Nephron progenitor cell (in vitro differentiated cells): ENCODE data around the gene CMYA5.
A peak's percentile ranks its signal among the peaks of the same experiment; 100 is the strongest.
"Not testable (repeated sequence)": the region's sequence is repeated elsewhere in the genome, so short reads cannot be mapped to it uniquely, and the experiment has no call there.

Experiments used
- DNase-seq: peaks from one replicate; pipeline ENCODE4 v3.0.0; 2021
- H3K27ac Mint-ChIP-seq: 2 replicates; pipeline ENCODE4 v1.8.0; 2021; ENCODE audit warnings: mild to moderate bottlenecking, moderate library complexity, mixed read lengths
- H3K27me3 Mint-ChIP-seq: 2 replicates; pipeline ENCODE4 v1.8.0; 2021; ENCODE audit warnings: mild to moderate bottlenecking, low read depth, mixed read lengths; ENCODE audit not compliant: poor library complexity
- H3K36me3 Mint-ChIP-seq: 2 replicates; pipeline ENCODE4 v1.8.0; 2021; ENCODE audit warnings: low read depth, mixed read lengths
- H3K4me1 Mint-ChIP-seq: 2 replicates; pipeline ENCODE4 v1.8.0; 2021; ENCODE audit warnings: mixed read lengths
- H3K4me3 Mint-ChIP-seq: 2 replicates; pipeline ENCODE4 v1.8.0; 2021; ENCODE audit warnings: mild to moderate bottlenecking, moderate library complexity, mixed read lengths
- H3K9me3 Mint-ChIP-seq: 2 replicates; pipeline ENCODE4 v1.8.0; 2021; ENCODE audit warnings: mild to moderate bottlenecking, moderate library complexity, mixed read lengths
- TF ChIP-seq, protein P1 (sequence below): fragments of 200-600 bp; sonication (generic); IDR thresholded peaks from 2 replicates; pipeline ENCODE4 v1.5.0; 2021; ENCODE audit warnings: antibody characterized with exemption

CMYA5 gene

DNA sequence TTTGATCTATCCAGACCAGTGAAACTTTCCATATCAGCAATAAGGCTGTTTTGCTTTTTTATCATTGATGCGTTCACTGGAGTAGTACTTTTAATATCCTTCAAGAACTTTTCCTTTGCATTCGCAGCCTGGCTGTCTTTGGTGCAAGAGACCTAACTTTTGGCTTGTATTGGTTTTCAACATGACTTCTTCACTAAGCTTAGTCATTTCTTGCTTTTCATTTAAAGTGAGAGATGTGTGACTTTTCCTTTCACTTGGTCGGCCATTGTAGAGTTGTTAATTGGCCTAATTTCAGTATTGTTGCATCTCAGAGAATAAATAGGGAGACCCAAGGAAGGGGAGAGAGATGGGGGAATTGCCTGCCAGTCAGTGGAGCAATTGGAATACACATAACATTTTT, 26.4 kb upstream of the CMYA5 start:
- H3K27ac Mint-ChIP-seq: no peak overlapping the region
- peaks cover 27% of the 10 kb centered on the region for H3K9me3 Mint-ChIP-seq
- H3K4me3 Mint-ChIP-seq: no peak overlapping the region
- TF ChIP-seq, protein P1, sequence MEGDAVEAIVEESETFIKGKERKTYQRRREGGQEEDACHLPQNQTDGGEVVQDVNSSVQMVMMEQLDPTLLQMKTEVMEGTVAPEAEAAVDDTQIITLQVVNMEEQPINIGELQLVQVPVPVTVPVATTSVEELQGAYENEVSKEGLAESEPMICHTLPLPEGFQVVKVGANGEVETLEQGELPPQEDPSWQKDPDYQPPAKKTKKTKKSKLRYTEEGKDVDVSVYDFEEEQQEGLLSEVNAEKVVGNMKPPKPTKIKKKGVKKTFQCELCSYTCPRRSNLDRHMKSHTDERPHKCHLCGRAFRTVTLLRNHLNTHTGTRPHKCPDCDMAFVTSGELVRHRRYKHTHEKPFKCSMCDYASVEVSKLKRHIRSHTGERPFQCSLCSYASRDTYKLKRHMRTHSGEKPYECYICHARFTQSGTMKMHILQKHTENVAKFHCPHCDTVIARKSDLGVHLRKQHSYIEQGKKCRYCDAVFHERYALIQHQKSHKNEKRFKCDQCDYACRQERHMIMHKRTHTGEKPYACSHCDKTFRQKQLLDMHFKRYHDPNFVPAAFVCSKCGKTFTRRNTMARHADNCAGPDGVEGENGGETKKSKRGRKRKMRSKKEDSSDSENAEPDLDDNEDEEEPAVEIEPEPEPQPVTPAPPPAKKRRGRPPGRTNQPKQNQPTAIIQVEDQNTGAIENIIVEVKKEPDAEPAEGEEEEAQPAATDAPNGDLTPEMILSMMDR: no peak
- no peak for DNase-seq
- H3K4me1 Mint-ChIP-seq: peaks cover 9% of the 10 kb centered on the region
- no peaks in the 10 kb centered on the region for H3K27me3 Mint-ChIP-seq
- peaks cover 58% of the 10 kb centered on the region for H3K36me3 Mint-ChIP-seq

DNA sequence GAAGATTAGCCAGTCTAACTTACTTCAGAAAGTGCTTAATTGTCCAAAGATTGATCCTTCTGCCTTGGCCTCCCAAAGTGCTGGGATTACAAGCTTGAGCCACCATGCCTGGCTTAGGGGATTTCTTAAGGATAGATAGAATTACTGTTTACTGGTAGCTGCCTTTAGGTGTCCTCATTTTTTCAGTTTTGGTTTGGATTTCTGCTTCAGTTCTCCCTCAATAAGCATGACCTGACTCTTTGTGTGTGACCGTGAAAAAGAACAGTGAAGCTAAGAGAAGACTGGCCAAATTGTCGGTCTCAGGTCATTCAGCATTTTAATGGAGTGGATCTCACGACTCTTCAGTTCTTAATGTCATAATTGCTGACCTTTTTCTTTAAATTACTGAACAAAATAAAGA, 22.9 kb upstream of the CMYA5 start:
- H3K27me3 Mint-ChIP-seq: no peaks in the 10 kb centered on the region
- peaks cover 17% of the 10 kb centered on the region for H3K9me3 Mint-ChIP-seq
- TF ChIP-seq, protein P1: no peak
- no peak for DNase-seq
- no peak overlapping the region for H3K4me3 Mint-ChIP-seq
- peak overlapping the region; percentile 74 for H3K27ac Mint-ChIP-seq
- peaks cover 50% of the 10 kb centered on the region for H3K36me3 Mint-ChIP-seq
- peaks cover 9% of the 10 kb centered on the region for H3K4me1 Mint-ChIP-seq

DNA sequence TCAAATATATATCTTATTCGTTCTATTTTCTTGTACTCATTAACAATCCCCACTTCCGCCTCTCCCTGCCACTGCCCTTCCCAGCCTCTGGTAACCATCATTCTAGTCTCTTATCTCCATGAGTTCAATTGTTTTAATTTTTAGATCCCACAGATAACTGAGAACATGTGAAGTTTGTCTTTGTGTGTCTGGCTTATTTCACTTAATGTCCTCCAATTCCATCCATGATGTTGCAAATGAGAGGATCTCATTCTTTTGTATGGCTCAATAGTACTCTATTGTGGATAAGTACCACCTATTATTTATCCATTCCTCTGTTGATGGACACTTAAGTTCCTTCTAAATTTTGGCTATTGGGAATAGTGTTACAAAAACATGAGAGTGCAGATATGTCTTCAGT, 17.2 kb upstream of the CMYA5 start:
- TF ChIP-seq, protein P1: no peak
- Mint-ChIP-seq H3K4me1 (no peaks in the 10 kb centered on the region), H3K27ac (no peak overlapping the region), H3K9me3 (no peaks in the 10 kb centered on the region), H3K4me3 (no peak overlapping the region), H3K36me3 (peaks cover 46% of the 10 kb centered on the region), H3K27me3 (no peaks in the 10 kb centered on the region)
- DNase-seq: no peak

DNA sequence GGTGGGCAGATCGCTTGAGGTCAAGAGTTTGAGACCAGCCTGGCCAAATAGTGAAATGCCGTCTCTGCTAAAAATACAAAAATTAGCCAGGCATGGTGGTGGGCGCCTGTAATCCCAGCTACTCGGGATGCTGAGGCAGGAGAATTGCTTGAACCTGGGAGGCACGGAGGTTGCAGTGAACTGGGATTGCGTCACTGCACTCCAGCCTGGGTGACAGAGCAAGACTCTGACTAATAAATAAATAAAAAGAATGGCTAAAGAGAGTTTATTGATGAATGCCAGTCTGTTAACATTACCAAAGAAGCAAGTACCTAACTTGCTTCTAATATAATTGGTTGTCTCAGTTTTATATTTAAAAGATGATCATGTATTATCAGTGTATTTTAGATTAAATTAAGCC, 13.3 kb upstream of the CMYA5 start:
- not testable (repeated sequence) for H3K4me3 Mint-ChIP-seq, DNase-seq, H3K27me3 Mint-ChIP-seq, H3K9me3 Mint-ChIP-seq, H3K4me1 Mint-ChIP-seq
- peaks cover 45% of the 10 kb centered on the region for H3K36me3 Mint-ChIP-seq
- peak overlapping the region; percentile 50 for H3K27ac Mint-ChIP-seq

DNA sequence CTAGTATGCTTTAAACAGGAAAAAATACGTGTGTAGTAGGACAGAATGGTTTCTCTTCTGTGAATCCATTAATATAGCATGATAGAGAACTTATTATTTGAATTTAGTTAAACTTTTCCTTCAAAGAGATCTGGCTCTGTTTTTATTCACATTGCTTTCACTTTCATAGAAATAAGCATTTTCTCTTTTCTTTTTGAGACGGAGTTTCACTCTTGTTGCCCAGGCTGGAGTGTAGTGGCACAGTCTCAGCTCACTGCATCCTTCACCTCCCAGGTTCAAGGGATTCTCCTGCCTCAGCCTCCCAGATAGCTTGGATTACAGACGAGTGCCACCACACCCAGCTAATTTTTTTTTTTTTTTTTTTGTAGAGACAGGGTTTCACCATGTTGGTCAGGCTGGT, 7.5 kb upstream of the CMYA5 start:
- DNase-seq, H3K27ac Mint-ChIP-seq, H3K27me3 Mint-ChIP-seq, H3K4me3 Mint-ChIP-seq, H3K9me3 Mint-ChIP-seq, H3K4me1 Mint-ChIP-seq: not testable (repeated sequence)
- H3K36me3 Mint-ChIP-seq: peaks cover 57% of the 10 kb centered on the region

DNA sequence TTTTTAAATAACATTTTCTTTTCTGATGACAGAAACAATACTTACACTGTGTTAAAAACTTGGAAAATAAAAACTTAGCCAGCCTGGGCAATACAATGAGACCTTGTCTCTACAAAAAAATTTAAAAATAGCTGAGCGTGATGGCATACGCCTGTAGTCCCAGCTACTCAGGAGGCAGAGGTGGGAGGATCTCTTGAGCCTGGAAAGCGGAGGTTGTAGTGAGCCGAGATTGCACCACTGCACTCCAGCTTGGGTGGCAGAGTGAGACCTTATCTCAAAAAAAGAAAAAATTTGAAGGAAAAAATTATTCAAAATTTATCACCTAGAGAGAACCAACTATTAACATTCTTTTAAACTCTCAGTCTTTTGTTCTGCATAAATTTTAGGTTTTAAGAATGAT, 4.9 kb upstream of the CMYA5 start:
- Mint-ChIP-seq H3K36me3 (peaks cover 63% of the 10 kb centered on the region), H3K27me3 (peaks cover 3% of the 10 kb centered on the region), H3K4me3 (no peak overlapping the region), H3K27ac (no peak overlapping the region), H3K4me1 (peaks cover 11% of the 10 kb centered on the region), H3K9me3 (no peaks in the 10 kb centered on the region)
- DNase-seq: no peak
- TF ChIP-seq, protein P1: no peak

DNA sequence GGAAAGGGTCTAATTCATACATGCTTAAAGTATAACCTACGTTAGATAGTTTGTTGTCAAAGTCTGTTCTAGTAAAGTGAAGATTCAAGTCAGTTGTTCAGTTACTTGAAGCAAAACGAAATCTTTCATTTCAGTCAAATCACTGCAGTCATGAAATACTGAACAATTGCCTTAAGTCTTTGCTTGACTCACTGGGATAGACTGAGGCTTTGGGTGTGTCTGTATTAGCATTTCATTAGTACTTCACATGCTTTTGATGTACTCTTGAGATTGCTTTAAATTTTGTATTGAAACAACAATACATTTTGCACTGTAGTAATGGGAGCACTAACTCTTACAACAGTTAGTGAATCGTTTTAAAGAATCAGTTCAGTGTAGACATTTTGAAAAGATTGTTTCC, 4.0 kb upstream of the CMYA5 start:
- Mint-ChIP-seq H3K4me1 (peaks cover 18% of the 10 kb centered on the region), H3K27me3 (peaks cover 3% of the 10 kb centered on the region), H3K36me3 (peaks cover 57% of the 10 kb centered on the region), H3K9me3 (peaks cover under 1% of the 10 kb centered on the region), H3K27ac (no peak overlapping the region), H3K4me3 (no peak overlapping the region)
- no peak for DNase-seq
- TF ChIP-seq, protein P1: no peak
